ENCODE results near the gene LGALS7B.

- TF ChIP-seq CTCF (IDR thresholded peaks at IDR 0.05; ENCODE audit: poor library complexity, severe bottlenecking) (no peak), RAD21 (conservative IDR thresholded peaks at IDR 0.05) (no peak), REST (IDR thresholded peaks at IDR 0.05; ENCODE audit: borderline replicate concordance) (no peak), TAF1 (IDR thresholded peaks at IDR 0.05; ENCODE audit: low read depth) (no peak), EP300 (conservative IDR thresholded peaks at IDR 0.05; ENCODE audit: poor library complexity, severe bottlenecking) (no peak), POLR2AphosphoS5 (IDR thresholded peaks at IDR 0.05) (no peak), SMC3 (conservative IDR thresholded peaks at IDR 0.05; ENCODE audit: poor library complexity) (no peak), EZH2 (IDR thresholded peaks at IDR 0.05; ENCODE audit: borderline replicate concordance, insufficient read depth, low read length, poor library complexity, severe bottlenecking) (no peak), MXI1 (conservative IDR thresholded peaks at IDR 0.05; ENCODE audit: poor library complexity, severe bottlenecking) (no peak)
Measured at GRCh38 chr19:38840583-38840968, 51.6 kb downstream of the LGALS7B start.
